NT2/D1 (cell line): ENCODE measurements around the gene MAST4.

ENCODE experiments used
- SUZ12 ChIP-seq: IDR thresholded peaks from 2 replicates; pipeline ENCODE4 v1.6.1; 2011; ENCODE audit not compliant: insufficient read length, insufficient read depth; ENCODE audit errors: extremely low read depth
- YY1 ChIP-seq: IDR thresholded peaks from 2 replicates; pipeline ENCODE4 v1.6.1; 2011; ENCODE audit not compliant: insufficient read length, insufficient read depth
- ZNF274 ChIP-seq: IDR thresholded peaks from 2 replicates; pipeline ENCODE4 v1.6.1; 2011; ENCODE audit warnings: mild to moderate bottlenecking, low read depth, low read length

GRCh38 chr5:67095346-67096171 is 499.4 kb downstream of the MAST4 start:
- no peak for TF ChIP-seq ZNF274
- no peak for TF ChIP-seq YY1
- TF ChIP-seq SUZ12 = no peak
